ENCODE data around the gene RNF224.

RNF224 gene

GRCh38 chr9:137266162-137266527, 38.8 kb downstream of the RNF224 start:
- H3K4me3 ChIP-seq (IDR thresholded peaks at IDR 0.05; ENCODE audit: insufficient read depth, low read depth, low read length) = no peak overlapping the region
- H3K4me2 ChIP-seq = no peak overlapping the region
- H4K20me1 ChIP-seq (ENCODE audit: insufficient read depth) = no peaks in the 10 kb centered on the region
- H3K36me3 ChIP-seq (ENCODE audit: insufficient read depth) = no peaks in the 10 kb centered on the region
- no peaks in the 10 kb centered on the region for H3K79me2 ChIP-seq (ENCODE audit: insufficient read depth, low read depth)
- H3K27me3 ChIP-seq (ENCODE audit: insufficient read depth, low read depth) = no peaks in the 10 kb centered on the region
- no peak overlapping the region for H3K9ac ChIP-seq
- peaks cover 16% of the 10 kb centered on the region for H3K4me1 ChIP-seq (ENCODE audit: low read depth, poor library complexity, severe bottlenecking)
- no peak overlapping the region for H3K27ac ChIP-seq
- no peak for TF ChIP-seq CTCF (conservative IDR thresholded peaks at IDR 0.05; ENCODE audit: low read depth, low read length)
- H2AFZ ChIP-seq (ENCODE audit: low read depth) = no peak overlapping the region

GRCh38 chr9:137266585-137267453, 39.5 kb downstream of the RNF224 start:
- TF ChIP-seq CTCF (conservative IDR thresholded peaks at IDR 0.05; ENCODE audit: low read depth, low read length) = no peak
- no peaks in the 10 kb centered on the region for H3K79me2 ChIP-seq (ENCODE audit: insufficient read depth, low read depth)
- no peaks in the 10 kb centered on the region for H3K27me3 ChIP-seq (ENCODE audit: insufficient read depth, low read depth)
- H3K9ac ChIP-seq = no peak overlapping the region
- H3K27ac ChIP-seq = no peak overlapping the region
- no peak overlapping the region for H2AFZ ChIP-seq (ENCODE audit: low read depth)
- H3K36me3 ChIP-seq (ENCODE audit: insufficient read depth) = no peaks in the 10 kb centered on the region
- H4K20me1 ChIP-seq (ENCODE audit: insufficient read depth) = no peaks in the 10 kb centered on the region
- H3K4me3 ChIP-seq (IDR thresholded peaks at IDR 0.05; ENCODE audit: insufficient read depth, low read depth, low read length) = no peak overlapping the region
- H3K4me1 ChIP-seq (ENCODE audit: low read depth, poor library complexity, severe bottlenecking) = peaks cover 22% of the 10 kb centered on the region
- no peak overlapping the region for H3K4me2 ChIP-seq

GRCh38 chr9:137267933-137268355, 40.6 kb downstream of the RNF224 start:
- Histone ChIP-seq H3K79me2 (ENCODE audit: insufficient read depth, low read depth) (no peaks in the 10 kb centered on the region), H4K20me1 (ENCODE audit: insufficient read depth) (no peaks in the 10 kb centered on the region), H3K36me3 (ENCODE audit: insufficient read depth) (no peaks in the 10 kb centered on the region), H3K9ac (no peak overlapping the region), H2AFZ (ENCODE audit: low read depth) (no peak overlapping the region), H3K27ac (no peak overlapping the region), H3K27me3 (ENCODE audit: insufficient read depth, low read depth) (no peaks in the 10 kb centered on the region), H3K4me3 (IDR thresholded peaks at IDR 0.05; ENCODE audit: insufficient read depth, low read depth, low read length) (no peak overlapping the region), H3K4me2 (no peak overlapping the region), H3K4me1 (ENCODE audit: low read depth, poor library complexity, severe bottlenecking) (peaks cover 26% of the 10 kb centered on the region)
- TF ChIP-seq CTCF (conservative IDR thresholded peaks at IDR 0.05; ENCODE audit: low read depth, low read length) = no peak

- Histone ChIP-seq H3K79me2 (ENCODE audit: insufficient read depth, low read depth) (no peaks in the 10 kb centered on the region), H3K4me2 (no peak overlapping the region), H3K4me1 (ENCODE audit: low read depth, poor library complexity, severe bottlenecking) (peaks cover 26% of the 10 kb centered on the region), H2AFZ (ENCODE audit: low read depth) (no peak overlapping the region), H3K27me3 (ENCODE audit: insufficient read depth, low read depth) (no peaks in the 10 kb centered on the region), H4K20me1 (ENCODE audit: insufficient read depth) (no peaks in the 10 kb centered on the region), H3K4me3 (IDR thresholded peaks at IDR 0.05; ENCODE audit: insufficient read depth, low read depth, low read length) (no peak overlapping the region), H3K9ac (no peak overlapping the region), H3K27ac (no peak overlapping the region), H3K36me3 (ENCODE audit: insufficient read depth) (no peaks in the 10 kb centered on the region)
- TF ChIP-seq CTCF (conservative IDR thresholded peaks at IDR 0.05; ENCODE audit: low read depth, low read length) = no peak
These were observed 41.4 kb downstream of the RNF224 start for GRCh38 chr9:137268538-137269201.

All from KMS-11 (cell line).